GM12874 (cell line): ENCODE measurements around the gene GPC6.

Experiments used
- CTCF ChIP-seq: IDR thresholded peaks from 2 replicates; pipeline ENCODE4 v1.5.1; 2011; ENCODE audit warnings: low read depth, mild to moderate bottlenecking, control low read depth, low read length, moderate library complexity; ENCODE audit not compliant: insufficient read depth

The GPC6 gene

GRCh38 chr13:94204163-94204562 lies 977.6 kb downstream of the GPC6 start:
- TF ChIP-seq CTCF, result no peak

GRCh38 chr13:94204946-94205345 lies 978.3 kb downstream of the GPC6 start:
- no peak for TF ChIP-seq CTCF

- TF ChIP-seq CTCF, result no peak
Observed at GRCh38 chr13:94205896-94206295, 979.3 kb downstream of the GPC6 start.

GRCh38 chr13:94209117-94209516 lies 982.5 kb downstream of the GPC6 start:
- TF ChIP-seq CTCF, result no peak

- no peak for TF ChIP-seq CTCF
Observed at GRCh38 chr13:94210816-94211215, 984.2 kb downstream of the GPC6 start.

GRCh38 chr13:94212196-94212595 lies 985.6 kb downstream of the GPC6 start:
- TF ChIP-seq CTCF, result no peak

- TF ChIP-seq CTCF, result no peak
Observed at GRCh38 chr13:94214121-94214520, 987.5 kb downstream of the GPC6 start.

- TF ChIP-seq CTCF, result no peak
Observed at GRCh38 chr13:94214975-94215374, 988.4 kb downstream of the GPC6 start.
